ENCODE results near the gene GAN. TPM values are rescaled to one million over a fixed set of nuclear protein-coding genes. Genes with fewer than 3 reads are reported as not detected.

GAN gene
- total RNA-seq, 1 donor = 6.2 TPM

DNA sequence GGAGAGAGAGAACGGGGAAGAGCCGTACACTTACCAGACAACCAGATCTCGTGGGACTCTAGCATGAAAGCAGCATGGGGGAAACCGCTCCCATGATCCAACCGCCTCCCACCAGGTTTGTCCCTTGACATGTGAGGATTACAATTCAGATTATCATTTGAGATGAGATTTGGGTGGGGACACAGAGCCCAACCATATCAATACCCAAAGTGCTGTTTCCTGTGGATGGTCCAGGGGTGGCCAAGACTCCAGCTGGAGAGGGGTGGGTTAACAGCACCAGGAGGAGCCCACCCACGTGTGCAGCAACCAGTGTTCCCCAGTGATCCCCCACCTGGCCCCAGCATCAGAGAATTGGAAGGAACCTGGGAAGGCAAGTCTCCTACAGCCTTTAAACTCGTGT, 79.7 kb downstream of the GAN start:
- DNase-seq (ENCODE audit: low read depth) = no peak
- no peak overlapping the region for H3K4me3 ChIP-seq (ENCODE audit: low read depth, low read length)
- TF ChIP-seq CTCF (IDR thresholded peaks at IDR 0.05; ENCODE audit: insufficient read depth, low read length) = no peak

- DNase-seq (ENCODE audit: low read depth) = peak; percentile 70
- H3K4me3 ChIP-seq (ENCODE audit: low read depth, low read length) = no peak overlapping the region
- no peak for TF ChIP-seq CTCF (IDR thresholded peaks at IDR 0.05; ENCODE audit: insufficient read depth, low read length)
These were observed 80.3 kb downstream of the GAN start for GRCh38 chr16:81394966-81395655.

DNA sequence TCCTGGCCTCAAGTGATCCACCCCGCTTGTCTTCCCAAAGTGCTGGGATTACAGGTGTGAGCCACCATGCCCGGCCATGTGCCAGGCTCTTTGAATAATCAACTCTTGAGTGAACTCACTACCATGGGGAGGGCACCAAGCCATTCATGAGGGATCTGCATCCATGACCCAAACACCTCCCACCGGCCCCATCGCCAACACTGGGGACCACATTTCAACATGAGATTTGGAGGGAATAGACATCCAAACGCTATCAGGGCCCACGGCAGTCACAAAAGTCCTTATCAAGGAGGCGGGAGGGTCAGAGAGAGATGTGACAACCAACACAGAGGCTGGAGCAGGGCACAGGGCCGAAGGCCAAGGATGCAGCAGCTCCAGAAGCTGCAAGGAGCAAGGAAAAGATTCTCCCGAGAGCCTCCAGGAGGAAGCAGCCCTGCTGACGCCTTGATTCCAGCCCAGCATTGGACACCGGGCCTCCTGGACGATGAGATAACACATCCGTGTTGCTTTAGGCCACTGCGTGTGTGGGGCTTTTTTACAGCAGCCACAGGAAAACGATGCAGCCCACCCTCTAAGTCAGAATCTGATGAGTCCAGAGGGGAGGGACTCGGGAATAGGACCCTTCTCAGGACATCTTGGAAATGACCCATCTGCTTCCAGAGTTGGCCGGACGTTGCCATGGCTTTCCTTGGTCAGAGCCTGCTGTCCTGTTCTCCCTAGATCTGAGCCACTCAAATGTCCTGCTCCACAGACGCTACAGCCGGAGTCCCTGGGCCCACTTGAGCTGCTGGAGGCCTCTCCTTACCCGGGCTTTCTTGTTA, 82.5 kb downstream of the GAN start:
- no peak for DNase-seq (ENCODE audit: low read depth)
- TF ChIP-seq CTCF (IDR thresholded peaks at IDR 0.05; ENCODE audit: insufficient read depth, low read length) = no peak

GRCh38 chr16:81397879-81398520, 83.2 kb downstream of the GAN start:
- H3K4me3 ChIP-seq (ENCODE audit: low read depth, low read length) = no peak overlapping the region
- no peak for DNase-seq (ENCODE audit: low read depth)
- TF ChIP-seq CTCF (IDR thresholded peaks at IDR 0.05; ENCODE audit: insufficient read depth, low read length) = no peak

More for the DNA sequence above, 82.5 kb downstream of the GAN start:
- H3K4me3 ChIP-seq (ENCODE audit: low read depth, low read length) = no peak overlapping the region

- no peak overlapping the region for H3K4me3 ChIP-seq (ENCODE audit: low read depth, low read length)
- no peak for DNase-seq (ENCODE audit: low read depth)
- TF ChIP-seq CTCF (IDR thresholded peaks at IDR 0.05; ENCODE audit: insufficient read depth, low read length) = no peak
These were observed 85.1 kb downstream of the GAN start for GRCh38 chr16:81399909-81400308.

DNA sequence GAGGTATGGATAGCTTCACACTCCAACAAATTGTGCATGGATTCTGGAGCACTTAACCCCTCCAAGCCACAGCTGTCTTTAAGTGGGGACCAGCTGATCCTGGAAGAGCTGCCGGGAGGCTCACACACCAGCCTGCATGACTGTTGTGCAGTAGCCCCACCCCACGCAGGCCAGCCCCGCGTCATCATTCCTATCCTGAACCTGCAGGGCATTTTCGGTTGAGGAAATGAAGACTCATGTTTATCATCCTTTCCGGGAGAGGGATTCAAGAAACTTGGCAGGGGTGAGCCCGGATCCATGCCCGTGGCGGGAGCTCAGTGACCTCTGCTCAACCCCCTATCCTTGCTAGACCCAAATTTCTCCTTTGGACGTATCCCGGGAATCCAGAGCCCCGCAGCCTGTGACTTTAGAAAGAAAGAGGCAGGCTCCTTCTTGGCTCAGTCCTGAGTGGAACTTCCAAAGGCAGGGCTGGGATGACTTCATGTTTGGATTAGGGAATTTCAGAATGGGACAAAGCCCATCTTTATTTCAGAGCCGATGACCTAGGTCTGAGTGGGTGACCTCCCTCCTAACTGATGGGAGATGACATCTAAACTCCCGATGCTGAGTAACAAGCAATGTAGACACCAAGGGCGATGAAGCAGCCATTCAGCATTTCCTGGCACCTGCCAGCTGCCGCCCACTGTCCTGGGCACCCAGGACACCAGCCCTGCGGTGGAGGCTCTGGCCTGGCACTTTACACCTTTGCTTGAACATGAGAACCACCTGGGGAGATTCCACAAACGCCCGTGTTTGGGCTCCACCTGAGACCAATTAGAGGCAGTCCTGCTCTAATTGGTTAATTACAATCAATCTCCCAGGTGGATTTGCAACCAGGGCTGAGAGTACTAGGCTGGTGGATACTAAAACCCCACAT, 86.5 kb downstream of the GAN start:
- TF ChIP-seq CTCF (IDR thresholded peaks at IDR 0.05; ENCODE audit: insufficient read depth, low read length) = no peak
- peak overlapping the region; percentile 7 for H3K4me3 ChIP-seq (ENCODE audit: low read depth, low read length)

More for the DNA sequence above, 86.5 kb downstream of the GAN start:
- DNase-seq (ENCODE audit: low read depth) = peak; percentile 84

All from fibroblast of the aortic adventitia (primary cell).